Measurements from ENCODE around the gene MARK4. TPM values are rescaled to one million over a fixed set of nuclear protein-coding genes. Genes with fewer than 3 reads are reported as not detected.

MARK4 gene
- 16.2 and 18.1 TPM in 2 replicates for total RNA-seq

DNA sequence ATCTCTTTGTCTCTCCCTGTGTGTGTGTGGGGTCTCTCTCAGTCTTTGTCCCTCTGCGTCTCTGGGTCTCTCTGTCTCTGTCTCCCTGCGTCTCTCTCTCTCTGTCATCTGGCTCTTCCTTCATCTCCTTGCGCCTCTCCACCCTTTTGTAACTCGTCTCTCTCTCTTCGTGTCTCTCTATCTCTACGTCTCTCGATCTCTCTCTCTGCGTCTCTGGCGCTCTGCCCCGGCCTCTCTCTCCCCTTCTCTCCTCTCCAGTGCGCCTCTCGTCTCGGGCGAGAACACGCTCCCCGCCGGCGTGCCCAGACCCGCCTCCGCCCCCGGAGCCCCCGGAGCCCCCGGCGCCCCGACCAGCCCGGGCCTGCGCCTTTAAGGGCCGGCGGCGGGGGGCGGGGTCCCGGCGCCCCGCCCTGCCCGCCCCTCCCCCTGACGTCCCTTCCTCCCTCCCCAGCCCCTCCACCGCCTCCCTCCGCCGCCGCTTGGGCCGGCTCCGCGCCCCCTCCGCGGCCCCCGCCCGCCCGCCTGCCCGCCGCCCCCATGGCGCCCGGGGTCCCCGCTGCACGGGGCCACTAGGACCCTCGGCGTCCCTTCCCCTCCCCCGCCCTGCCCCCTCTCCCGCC is at the start of gene MARK4:
TSS of gene MARK4 (plus strand) at position 440 of the 620 bp plus-strand sequence. CDS start 318 bp downstream, outside the sequence.
- Histone ChIP-seq H3K4me2 (ENCODE audit: insufficient read depth, low read length) (peak within 1 kb of the TSS; percentile 90), H3K4me3 (ENCODE audit: insufficient read depth, low read length) (peak within 1 kb of the TSS; percentile 85), H3K79me2 (ENCODE audit: insufficient read depth, low read length) (peaks cover 44% of the 10 kb centered on the region), H3K9me3 (ENCODE audit: low read depth, low read length) (no peaks in the 10 kb centered on the region), H2AFZ (ENCODE audit: low read length) (peak within 1 kb of the TSS; percentile 93), H3K36me3 (ENCODE audit: insufficient read depth, low read length) (no peaks in the 10 kb centered on the region), H3K4me1 (ENCODE audit: insufficient read depth, low read length) (peaks cover 20% of the 10 kb centered on the region), H3K27ac (ENCODE audit: low read depth, low read length) (peak within 1 kb of the TSS; percentile 65), H4K20me1 (ENCODE audit: insufficient read depth, low read length) (peaks cover 28% of the 10 kb centered on the region), H3K27me3 (ENCODE audit: insufficient read depth, low read length) (no peaks in the 10 kb centered on the region)
- TF ChIP-seq, protein P1, sequence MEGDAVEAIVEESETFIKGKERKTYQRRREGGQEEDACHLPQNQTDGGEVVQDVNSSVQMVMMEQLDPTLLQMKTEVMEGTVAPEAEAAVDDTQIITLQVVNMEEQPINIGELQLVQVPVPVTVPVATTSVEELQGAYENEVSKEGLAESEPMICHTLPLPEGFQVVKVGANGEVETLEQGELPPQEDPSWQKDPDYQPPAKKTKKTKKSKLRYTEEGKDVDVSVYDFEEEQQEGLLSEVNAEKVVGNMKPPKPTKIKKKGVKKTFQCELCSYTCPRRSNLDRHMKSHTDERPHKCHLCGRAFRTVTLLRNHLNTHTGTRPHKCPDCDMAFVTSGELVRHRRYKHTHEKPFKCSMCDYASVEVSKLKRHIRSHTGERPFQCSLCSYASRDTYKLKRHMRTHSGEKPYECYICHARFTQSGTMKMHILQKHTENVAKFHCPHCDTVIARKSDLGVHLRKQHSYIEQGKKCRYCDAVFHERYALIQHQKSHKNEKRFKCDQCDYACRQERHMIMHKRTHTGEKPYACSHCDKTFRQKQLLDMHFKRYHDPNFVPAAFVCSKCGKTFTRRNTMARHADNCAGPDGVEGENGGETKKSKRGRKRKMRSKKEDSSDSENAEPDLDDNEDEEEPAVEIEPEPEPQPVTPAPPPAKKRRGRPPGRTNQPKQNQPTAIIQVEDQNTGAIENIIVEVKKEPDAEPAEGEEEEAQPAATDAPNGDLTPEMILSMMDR (IDR thresholded peaks at IDR 0.05; ENCODE audit: extremely low read depth, low read depth, low read length) = no peak
- peak; percentile 99 for DNase-seq (ENCODE audit: insufficient read length, low spot score, missing footprints)

DNA sequence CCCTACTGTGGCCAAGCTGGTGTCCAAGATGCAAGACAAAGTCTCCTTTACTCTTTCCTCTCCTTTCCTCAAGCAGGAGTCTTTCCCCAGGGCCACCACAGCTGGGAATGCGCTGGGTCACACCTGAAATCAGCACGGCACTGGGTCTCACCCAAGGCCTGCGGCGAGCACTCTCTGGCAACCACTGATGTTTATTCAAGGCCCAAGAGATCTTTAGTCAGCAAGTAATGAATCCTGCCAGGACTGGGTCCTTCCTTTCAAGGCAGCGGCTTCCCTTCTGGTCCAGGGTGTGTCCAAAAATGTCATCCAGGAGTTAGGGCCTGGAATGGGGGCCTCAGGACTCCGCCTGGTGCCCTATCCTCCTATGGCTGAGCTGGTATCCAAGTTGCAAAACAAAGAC is 48.4 kb upstream of the MARK4 start:
- H3K4me3 ChIP-seq (ENCODE audit: insufficient read depth, low read length) = no peak overlapping the region
- H3K9me3 ChIP-seq (ENCODE audit: low read depth, low read length) = no peaks in the 10 kb centered on the region
- no peaks in the 10 kb centered on the region for H3K36me3 ChIP-seq (ENCODE audit: insufficient read depth, low read length)
- H3K27me3 ChIP-seq (ENCODE audit: insufficient read depth, low read length) = no peaks in the 10 kb centered on the region
- no peak overlapping the region for H3K27ac ChIP-seq (ENCODE audit: low read depth, low read length)
- DNase-seq (ENCODE audit: insufficient read length, low spot score, missing footprints) = no peak
- H2AFZ ChIP-seq (ENCODE audit: low read length) = no peak overlapping the region
- no peaks in the 10 kb centered on the region for H3K79me2 ChIP-seq (ENCODE audit: insufficient read depth, low read length)
- H4K20me1 ChIP-seq (ENCODE audit: insufficient read depth, low read length) = no peaks in the 10 kb centered on the region
- TF ChIP-seq, protein P1 (IDR thresholded peaks at IDR 0.05; ENCODE audit: extremely low read depth, low read depth, low read length) = no peak
- no peaks in the 10 kb centered on the region for H3K4me1 ChIP-seq (ENCODE audit: insufficient read depth, low read length)
- no peak overlapping the region for H3K4me2 ChIP-seq (ENCODE audit: insufficient read depth, low read length)

DNA sequence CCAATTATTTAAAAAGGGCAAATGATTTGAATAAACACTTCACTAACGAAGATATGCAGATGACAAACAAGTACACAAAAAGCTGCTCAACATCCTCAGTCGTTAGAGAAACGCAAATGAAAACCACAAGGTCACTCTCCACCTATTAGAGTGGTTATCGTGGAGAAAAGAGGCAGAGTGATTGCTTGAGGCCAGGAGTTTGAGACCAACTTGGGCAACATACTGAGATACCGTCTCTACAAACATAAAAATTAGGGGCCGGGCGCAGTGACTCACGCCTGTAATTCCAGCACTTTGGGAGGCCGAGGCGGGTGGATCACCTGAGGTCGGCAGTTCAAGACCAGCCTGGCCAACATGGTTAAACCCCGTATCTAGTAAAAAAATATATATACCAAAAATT is 45.3 kb upstream of the MARK4 start:
- no peaks in the 10 kb centered on the region for H3K27me3 ChIP-seq (ENCODE audit: insufficient read depth, low read length)
- no peaks in the 10 kb centered on the region for H3K36me3 ChIP-seq (ENCODE audit: insufficient read depth, low read length)
- no peak for DNase-seq (ENCODE audit: insufficient read length, low spot score, missing footprints)
- no peak overlapping the region for H3K4me2 ChIP-seq (ENCODE audit: insufficient read depth, low read length)
- no peak overlapping the region for H3K27ac ChIP-seq (ENCODE audit: low read depth, low read length)
- no peak overlapping the region for H3K4me3 ChIP-seq (ENCODE audit: insufficient read depth, low read length)
- H3K9me3 ChIP-seq (ENCODE audit: low read depth, low read length) = no peaks in the 10 kb centered on the region
- no peaks in the 10 kb centered on the region for H3K79me2 ChIP-seq (ENCODE audit: insufficient read depth, low read length)
- no peaks in the 10 kb centered on the region for H3K4me1 ChIP-seq (ENCODE audit: insufficient read depth, low read length)
- no peaks in the 10 kb centered on the region for H4K20me1 ChIP-seq (ENCODE audit: insufficient read depth, low read length)
- TF ChIP-seq, protein P1 (IDR thresholded peaks at IDR 0.05; ENCODE audit: extremely low read depth, low read depth, low read length) = no peak
- no peak overlapping the region for H2AFZ ChIP-seq (ENCODE audit: low read length)

DNA sequence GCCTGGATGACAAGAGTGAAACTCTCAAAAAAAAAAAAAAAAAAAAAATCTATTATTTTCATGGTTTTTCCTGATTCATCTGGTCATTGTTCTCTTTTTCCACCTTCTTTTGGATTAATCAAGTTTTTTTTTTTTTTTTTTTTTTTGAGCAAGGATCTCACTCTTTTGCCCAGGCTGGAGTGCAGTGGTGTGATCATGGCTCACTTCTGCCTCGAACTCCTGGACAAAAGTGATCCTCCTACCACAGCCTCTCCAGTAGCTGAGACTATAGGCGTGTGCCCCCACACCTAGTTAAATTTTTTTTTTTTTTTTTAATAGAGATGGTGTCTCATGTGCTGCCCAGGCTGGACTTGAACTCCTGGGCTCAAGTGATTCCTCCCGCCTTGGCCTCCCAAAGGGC is 44.7 kb upstream of the MARK4 start:
- Histone ChIP-seq H3K27me3 (ENCODE audit: insufficient read depth, low read length) (no peaks in the 10 kb centered on the region), H3K36me3 (ENCODE audit: insufficient read depth, low read length) (no peaks in the 10 kb centered on the region), H3K4me1 (ENCODE audit: insufficient read depth, low read length) (no peaks in the 10 kb centered on the region), H3K79me2 (ENCODE audit: insufficient read depth, low read length) (no peaks in the 10 kb centered on the region), H3K9me3 (ENCODE audit: low read depth, low read length) (no peaks in the 10 kb centered on the region), H3K4me2 (ENCODE audit: insufficient read depth, low read length) (no peak overlapping the region), H4K20me1 (ENCODE audit: insufficient read depth, low read length) (no peaks in the 10 kb centered on the region), H3K4me3 (ENCODE audit: insufficient read depth, low read length) (no peak overlapping the region), H2AFZ (ENCODE audit: low read length) (no peak overlapping the region), H3K27ac (ENCODE audit: low read depth, low read length) (no peak overlapping the region)
- TF ChIP-seq, protein P1 (IDR thresholded peaks at IDR 0.05; ENCODE audit: extremely low read depth, low read depth, low read length) = no peak
- DNase-seq (ENCODE audit: insufficient read length, low spot score, missing footprints) = no peak
